CD14-positive monocyte (primary cell): ENCODE results near the gene LGI2. TPM values are rescaled to one million over a fixed set of nuclear protein-coding genes. Genes with fewer than 3 reads are reported as not detected.

Source experiments
- DNase-seq, 3 donors: peaks; one replicate each; pipeline ENCODE4 v3.0.0-alpha.2; 2011 to 2022
- H2AFZ ChIP-seq: 2 replicates; pipeline ENCODE4 v1.6.0; 2012; ENCODE audit warnings: mild to moderate bottlenecking, low read depth, low read length, inconsistent platforms; ENCODE audit not compliant: insufficient read depth, poor library complexity, severe bottlenecking
- H3K27ac ChIP-seq, 2 donors: 1 replicate in 1 of 2; 2 replicates in 1 of 2; pipeline ENCODE4 v1.5.1; 2012 to 2013; ENCODE audit warnings: low read length in 2 of 2, control low read depth in 1 of 2, inconsistent platforms in 1 of 2, low read depth in 1 of 2, mild to moderate bottlenecking in 1 of 2
- H3K27me3 ChIP-seq, 2 donors: one replicate each; pipeline versions ENCODE4 v1.6.0 to v1.6.1; 2011 to 2013; ENCODE audit warnings: low read length in 2 of 2; ENCODE audit not compliant: control insufficient read depth in 2 of 2, insufficient read depth in 2 of 2
- H3K36me3 ChIP-seq, 2 donors: replicated peaks in 1 of 2; 1 replicate in 1 of 2; 2 replicates in 1 of 2; pipeline versions ENCODE4 v1.5.1 to v1.6.1; 2012 to 2013; ENCODE audit warnings: low read length in 2 of 2, control low read depth in 1 of 2, inconsistent platforms in 1 of 2, mild to moderate bottlenecking in 1 of 2; ENCODE audit not compliant: insufficient read depth in 2 of 2, control insufficient read depth in 1 of 2
- H3K4me1 ChIP-seq, 2 donors: 1 replicate in 1 of 2; 2 replicates in 1 of 2; pipeline versions ENCODE4 v1.5.1 to v1.6.1; 2012 to 2013; ENCODE audit warnings: low read length in 2 of 2, control low read depth in 1 of 2, inconsistent platforms in 1 of 2, mild to moderate bottlenecking in 1 of 2, moderate library complexity in 1 of 2; ENCODE audit not compliant: insufficient read depth in 2 of 2, control insufficient read depth in 1 of 2
- H3K4me2 ChIP-seq: replicated peaks from 2 replicates; pipeline ENCODE3; 2012; ENCODE audit warnings: low read length, moderate library complexity, mild to moderate bottlenecking; ENCODE audit not compliant: poor library complexity, severe bottlenecking; ENCODE audit errors: extremely low read depth
- H3K4me3 ChIP-seq, 3 experiments: fragments of 200-600 bp in 1 of 3; sonication (generic) in 1 of 3; replicated peaks in 1 of 3; 1 replicate in 2 of 3; 2 replicates in 1 of 3; pipeline ENCODE4 v1.5.1; 2011 to 2013; ENCODE audit warnings: low read length in 3 of 3, mild to moderate bottlenecking in 3 of 3, control low read depth in 2 of 3, low read depth in 2 of 3, inconsistent platforms in 1 of 3, moderate library complexity in 1 of 3
- H3K79me2 ChIP-seq: 2 replicates; pipeline ENCODE4 v1.6.0; 2012; ENCODE audit warnings: mild to moderate bottlenecking, control low read depth, inconsistent platforms, low read length, moderate library complexity; ENCODE audit not compliant: insufficient read depth
- H3K9ac ChIP-seq: 2 replicates; pipeline ENCODE4 v1.6.0; 2017; ENCODE audit warnings: low read length, mild to moderate bottlenecking; ENCODE audit not compliant: insufficient read depth, poor library complexity, severe bottlenecking
- H3K9me3 ChIP-seq, 2 donors: replicated peaks in 1 of 2; 1 replicate in 1 of 2; 2 replicates in 1 of 2; pipeline versions ENCODE4 v1.5.1 to v1.6.1; 2012 to 2013; ENCODE audit warnings: low read length in 2 of 2, control low read depth in 1 of 2; ENCODE audit not compliant: control insufficient read depth in 1 of 2, insufficient read depth in 1 of 2
- H4K20me1 ChIP-seq: 2 replicates; pipeline ENCODE4 v1.6.0; 2012; ENCODE audit warnings: mild to moderate bottlenecking, low read length, control low read depth, moderate library complexity; ENCODE audit not compliant: insufficient read depth
- H3K27ac Mint-ChIP-seq, 7 donors: one replicate each; pipeline ENCODE4 v1.8.0; 2020; ENCODE audit warnings: mild to moderate bottlenecking in 7 of 7, mixed read lengths in 7 of 7, moderate library complexity in 6 of 7, inconsistent platforms in 2 of 7
- H3K27me3 Mint-ChIP-seq, 3 donors: one replicate each; pipeline ENCODE4 v1.8.0; 2021 to 2022; ENCODE audit warnings: low read depth in 3 of 3, mild to moderate bottlenecking in 3 of 3, mixed read lengths in 3 of 3, moderate library complexity in 3 of 3, inconsistent platforms in 1 of 3
- H3K36me3 Mint-ChIP-seq, 2 donors: one replicate each; pipeline ENCODE4 v1.8.0; 2020; ENCODE audit warnings: mixed read lengths in 2 of 2, inconsistent platforms in 1 of 2, mild to moderate bottlenecking in 1 of 2
- H3K4me1 Mint-ChIP-seq: one replicate; pipeline ENCODE4 v1.8.0; 2020; ENCODE audit warnings: mild to moderate bottlenecking, mixed read lengths
- H3K4me3 Mint-ChIP-seq, 2 donors: one replicate each; pipeline ENCODE4 v1.8.0; 2020; ENCODE audit warnings: mild to moderate bottlenecking in 2 of 2, mixed read lengths in 2 of 2, moderate library complexity in 1 of 2
- H3K9me3 Mint-ChIP-seq, 7 donors: one replicate each; pipeline ENCODE4 v1.8.0; 2020 to 2022; ENCODE audit warnings: mixed read lengths in 7 of 7, mild to moderate bottlenecking in 6 of 7, moderate library complexity in 6 of 7, inconsistent platforms in 2 of 7
- WGBS: methylation state at CpG from one replicate; pipeline ENCODE4 v1.1.5; 2013; ENCODE audit warnings: missing lambda C conversion rate; ENCODE audit not compliant: insufficient coverage; 5-methylcytosine and 5-hydroxymethylcytosine counted together
- intact Hi-C, 2 donors: fragments of 100-400 bp; cut with micrococcal nuclease; formaldehyde crosslinking; loops; one replicate each; pipeline versions ENCODE4 v1.15.0 to v1.15.1; 2023
- polyA plus RNA-seq, 3 donors: library from polyadenylated mRNA; depleted of rRNA in 1 of 3; unstranded in 2 of 3; stranded (reverse) in 1 of 3; fragments of 300-500 nt in 2 of 3; fragments of >200 nt in 1 of 3; fragmentation: Illumina TruSeq in 2 of 3; gene quantifications; 1 replicate in 2 of 3; 2 replicates in 1 of 3; pipeline ENCODE4 v1.2.3, GENCODE V29; 2012 to 2021
- TF ChIP-seq, protein P1 (sequence below): fragments of 200-600 bp; IDR thresholded peaks from one replicate; pipeline ENCODE4 v1.8.0; 2022; ENCODE audit warnings: antibody characterized with exemption, mild to moderate bottlenecking

The LGI2 gene
- polyA plus RNA-seq, 3 donors = 0.30 to 0.33 TPM; not detected in 1

DNA sequence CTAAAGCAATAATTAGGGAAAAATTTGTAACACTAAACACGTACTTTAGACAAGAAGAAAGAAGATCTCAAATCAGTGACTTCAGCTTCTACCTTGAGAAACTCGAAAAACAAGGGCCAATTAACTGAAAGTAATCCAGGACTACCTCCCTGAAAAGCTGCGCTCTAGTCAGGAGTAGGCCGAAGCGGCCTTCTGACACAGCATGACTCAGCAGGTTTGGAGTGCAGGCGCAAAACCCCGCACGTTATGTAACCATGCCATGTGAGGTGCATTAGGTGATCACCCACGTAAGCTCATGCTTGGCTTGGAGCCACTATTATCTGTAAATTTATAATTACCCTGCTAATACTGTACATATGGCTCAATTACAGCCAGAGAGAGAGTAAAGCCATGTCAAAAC, 65.1 kb downstream of the LGI2 start:
- TF ChIP-seq, protein P1, sequence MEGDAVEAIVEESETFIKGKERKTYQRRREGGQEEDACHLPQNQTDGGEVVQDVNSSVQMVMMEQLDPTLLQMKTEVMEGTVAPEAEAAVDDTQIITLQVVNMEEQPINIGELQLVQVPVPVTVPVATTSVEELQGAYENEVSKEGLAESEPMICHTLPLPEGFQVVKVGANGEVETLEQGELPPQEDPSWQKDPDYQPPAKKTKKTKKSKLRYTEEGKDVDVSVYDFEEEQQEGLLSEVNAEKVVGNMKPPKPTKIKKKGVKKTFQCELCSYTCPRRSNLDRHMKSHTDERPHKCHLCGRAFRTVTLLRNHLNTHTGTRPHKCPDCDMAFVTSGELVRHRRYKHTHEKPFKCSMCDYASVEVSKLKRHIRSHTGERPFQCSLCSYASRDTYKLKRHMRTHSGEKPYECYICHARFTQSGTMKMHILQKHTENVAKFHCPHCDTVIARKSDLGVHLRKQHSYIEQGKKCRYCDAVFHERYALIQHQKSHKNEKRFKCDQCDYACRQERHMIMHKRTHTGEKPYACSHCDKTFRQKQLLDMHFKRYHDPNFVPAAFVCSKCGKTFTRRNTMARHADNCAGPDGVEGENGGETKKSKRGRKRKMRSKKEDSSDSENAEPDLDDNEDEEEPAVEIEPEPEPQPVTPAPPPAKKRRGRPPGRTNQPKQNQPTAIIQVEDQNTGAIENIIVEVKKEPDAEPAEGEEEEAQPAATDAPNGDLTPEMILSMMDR = no peak
- 85% methylated on average over 7 of the region's 9 CpGs for WGBS
- Histone ChIP-seq H3K9ac (no peak overlapping the region), H3K36me3 (no peaks in the 10 kb centered on the region), H3K4me1 (no peaks in the 10 kb centered on the region), H3K27me3 (no peaks in the 10 kb centered on the region), H3K4me3 (no peak overlapping the region), H3K79me2 (no peaks in the 10 kb centered on the region), H3K9me3 (peaks cover 11 to 25% of the 10 kb centered on the region in 2 donors), H3K4me2 (no peak overlapping the region), H2AFZ (no peak overlapping the region), H3K27ac (no peak overlapping the region), H4K20me1 (no peaks in the 10 kb centered on the region)
- intact Hi-C loops = no loop called here
- Mint-ChIP-seq H3K27me3 (no peaks in the 10 kb centered on the region), H3K27ac (no peak overlapping the region), H3K4me3 (no peak overlapping the region), H3K36me3 (no peaks in the 10 kb centered on the region), H3K4me1 (peaks cover 5% of the 10 kb centered on the region), H3K9me3 (peaks cover 4 to 28% (median 22%) of the 10 kb centered on the region in 7 donors)
- DNase-seq = no peak

DNA sequence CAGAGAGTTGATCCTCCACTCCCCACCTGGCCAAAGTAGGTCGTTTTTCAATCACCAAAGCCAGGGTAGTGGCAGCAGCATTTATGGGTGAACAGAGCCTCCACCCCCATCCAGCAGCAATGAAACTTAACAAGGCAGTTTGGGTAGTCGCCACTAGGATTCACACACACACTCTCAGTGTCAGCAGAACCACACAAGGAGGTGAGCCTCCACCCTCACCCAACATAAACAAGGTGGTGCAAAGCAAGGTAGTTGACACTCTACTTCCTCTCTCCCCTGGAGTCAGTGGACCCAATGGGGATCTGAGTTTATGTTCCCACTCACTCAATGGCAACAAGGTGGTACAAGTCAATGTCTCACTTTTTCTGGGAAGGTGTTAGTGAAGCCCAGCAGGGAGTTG, 67.5 kb downstream of the LGI2 start:
- DNase-seq = no peak
- no peak overlapping the region for H3K27ac Mint-ChIP-seq
- H3K9me3 Mint-ChIP-seq = peaks cover 5 to 25% (median 18%) of the 10 kb centered on the region in 7 donors
- H3K4me1 Mint-ChIP-seq = peaks cover 4% of the 10 kb centered on the region
- TF ChIP-seq, protein P1 = no peak
- no peak overlapping the region for H3K4me3 ChIP-seq
- no peaks in the 10 kb centered on the region for H3K36me3 ChIP-seq
- 100% methylated on average over 1 of the region's 2 CpGs for WGBS
- no peak overlapping the region for H3K4me3 Mint-ChIP-seq
- no peaks in the 10 kb centered on the region for H3K79me2 ChIP-seq
- H4K20me1 ChIP-seq = no peaks in the 10 kb centered on the region
- peaks cover 0 to 2% (median 0%) of the 10 kb centered on the region in 3 donors for H3K27me3 Mint-ChIP-seq
- H3K9ac ChIP-seq = no peak overlapping the region
- H3K9me3 ChIP-seq = peaks cover 11 to 23% of the 10 kb centered on the region in 2 donors
- intact Hi-C loops = no loop called here
- no peaks in the 10 kb centered on the region for H3K4me1 ChIP-seq
- no peak overlapping the region for H3K4me2 ChIP-seq
- no peak overlapping the region for H2AFZ ChIP-seq
- no peak overlapping the region for H3K27ac ChIP-seq
- H3K36me3 Mint-ChIP-seq = no peaks in the 10 kb centered on the region
- no peaks in the 10 kb centered on the region for H3K27me3 ChIP-seq
